HepG2 (cell line): ENCODE data around the gene PISD. TPM values are rescaled to one million over a fixed set of nuclear protein-coding genes. Genes with fewer than 3 reads are reported as not detected.

Source experiments
- AGO1 ChIP-seq: fragments of 200-400 bp; formaldehyde crosslinking; IDR thresholded peaks from 2 replicates; pipeline ENCODE4 v1.6.1; 2017; ENCODE audit warnings: mild to moderate bottlenecking, low read depth, low read length, moderate library complexity; ENCODE audit not compliant: poor library complexity, severe bottlenecking
- BCL6 ChIP-seq: IDR thresholded peaks from 2 replicates; pipeline ENCODE4 v1.6.1; 2016; ENCODE audit warnings: missing genetic modification reagents, missing compliant biosample characterization
- ETV5 ChIP-seq: IDR thresholded peaks from 2 replicates; pipeline ENCODE4 v1.6.1; 2018; ENCODE audit warnings: missing biosample characterization, missing genetic modification reagents, inconsistent platforms, borderline replicate concordance
- GABPB1 ChIP-seq: IDR thresholded peaks from 2 replicates; pipeline ENCODE4 v1.6.1; 2016; ENCODE audit warnings: mild to moderate bottlenecking, missing genetic modification reagents, moderate library complexity, missing compliant biosample characterization
- HMG20A ChIP-seq: IDR thresholded peaks from 2 replicates; pipeline ENCODE4 v1.6.1; 2016; ENCODE audit warnings: borderline replicate concordance
- MBNL3 ChIP-seq: fragments of 250-450 bp; sonication (Bioruptor Pico); conservative IDR thresholded peaks from 2 replicates; pipeline ENCODE4 v1.8.0; 2022; ENCODE audit warnings: mild to moderate bottlenecking, inconsistent platforms
- NFKBIZ ChIP-seq: IDR thresholded peaks from 2 replicates; pipeline ENCODE4 v1.6.1; 2018; ENCODE audit warnings: missing genetic modification reagents, missing compliant biosample characterization
- POLR2A ChIP-seq, 2 experiments: IDR thresholded peaks; 2 replicates each; pipeline ENCODE4 v1.6.1; 2011; ENCODE audit warnings: low read depth in 2 of 2, low read length in 2 of 2, mild to moderate bottlenecking in 1 of 2, moderate library complexity in 1 of 2; ENCODE audit not compliant: insufficient read depth in 1 of 2
- RARG ChIP-seq: sonication (generic); formaldehyde crosslinking; IDR thresholded peaks from 2 replicates; pipeline ENCODE4 v1.4.0; 2020; ENCODE audit warnings: low read depth, mild to moderate bottlenecking, missing genetic modification reagents
- RXRA ChIP-seq: sonication (generic); formaldehyde crosslinking; IDR thresholded peaks from 2 replicates; pipeline ENCODE4 v1.5.1; 2020; ENCODE audit warnings: missing genetic modification reagents
- SOX5 ChIP-seq: IDR thresholded peaks from 2 replicates; pipeline ENCODE4 v1.6.1; 2016; ENCODE audit warnings: borderline replicate concordance
- ZFP36 ChIP-seq: fragments of 150-350 bp; IDR thresholded peaks from 2 replicates; pipeline ENCODE4 v1.6.1; 2018; ENCODE audit warnings: borderline replicate concordance, low read length, low read depth; ENCODE audit not compliant: partially characterized antibody
- ZNF230 ChIP-seq: sonication (generic); formaldehyde crosslinking; IDR thresholded peaks from 2 replicates; pipeline ENCODE4 v1.4.0; 2020; ENCODE audit warnings: mild to moderate bottlenecking, missing genetic modification reagents
- ZNF274 ChIP-seq: sonication (generic); formaldehyde crosslinking; IDR thresholded peaks from 2 replicates; pipeline ENCODE4 v1.5.1; 2020; ENCODE audit warnings: mild to moderate bottlenecking, missing genetic modification reagents
- ZNF614 ChIP-seq: IDR thresholded peaks from 2 replicates; pipeline ENCODE4 v1.6.1; 2018; ENCODE audit warnings: missing biosample characterization, missing genetic modification reagents, inconsistent platforms, borderline replicate concordance
- ZNF800 ChIP-seq: sonication (generic); formaldehyde crosslinking; IDR thresholded peaks from 2 replicates; pipeline ENCODE4 v1.4.0; 2020; ENCODE audit warnings: missing genetic modification reagents
- polyA plus RNA-seq, 8 experiments: library from polyadenylated mRNA; depleted of rRNA in 3 of 8; stranded (reverse) in 7 of 8; unstranded in 1 of 8; fragments of >200 nt; fragmentation: Illumina TruSeq in 4 of 8; extraction: Trizol in 4 of 8; gene quantifications; 2 replicates each; pipeline versions ENCODE4 v1.2.1 to v1.2.3, GENCODE V29; 2011 to 2016; ENCODE audit warnings: low read depth in 4 of 8, missing spikeins in 1 of 8, mixed read lengths in 1 of 8; ENCODE audit not compliant: insufficient read depth in 1 of 8
- total RNA-seq, 5 experiments: library from RNA; depleted of rRNA; stranded (reverse); fragments of >200 nt; fragmentation: Illumina TruSeq; extraction: Trizol; gene quantifications; 2 replicates each; pipeline ENCODE4 v1.2.3, GENCODE V29; 2016; ENCODE audit warnings: low read depth in 1 of 5
- TF ChIP-seq, protein P1 (sequence below): sonication (generic); formaldehyde crosslinking; IDR thresholded peaks from 2 replicates; pipeline ENCODE4 v1.4.0; 2020; ENCODE audit warnings: missing genetic modification reagents
- TF ChIP-seq, protein P2 (sequence below): sonication (generic); formaldehyde crosslinking; IDR thresholded peaks from 2 replicates; pipeline ENCODE4 v1.4.0; 2020; ENCODE audit warnings: missing genetic modification reagents, borderline replicate concordance
- TF ChIP-seq, protein P3 (sequence below): sonication (generic); formaldehyde crosslinking; IDR thresholded peaks from 2 replicates; pipeline ENCODE4 v1.4.0; 2020; ENCODE audit warnings: missing genetic modification reagents

Gene PISD
- total and polyA plus RNA-seq, 2 of the 13 experiments (the other 11 are each of a cell fraction or from before 2014, with no cell fraction given): 30.1 to 47.7 TPM

GRCh38 chr22:31588970-31589675, 72.9 kb downstream of the PISD start (continued):
- peak; percentile 59 to 77 for TF ChIP-seq POLR2A (IDR thresholded peaks at IDR 0.05; ENCODE audit: insufficient read depth in 1 of 2, low read depth in 2 of 2, low read length in 2 of 2)
- TF ChIP-seq BCL6 (CRISPR knock-in tag): peak; percentile 74
- peak; percentile 50; the same call in 1 of the 2 replicates for TF ChIP-seq NFKBIZ (CRISPR knock-in tag)
- peak; percentile 46; the same call in 1 of the 2 replicates for TF ChIP-seq ETV5 (CRISPR knock-in tag)
- no peak for TF ChIP-seq ZFP36
- TF ChIP-seq ZNF230 (CRISPR knock-in tag): no peak
- peak; percentile 21; the same call in 1 of the 2 replicates for TF ChIP-seq GABPB1 (CRISPR knock-in tag)
- no peak for TF ChIP-seq RARG (CRISPR knock-in tag)
- peak; percentile 46; the same call in 1 of the 2 replicates for TF ChIP-seq ZNF614 (CRISPR knock-in tag)
- TF ChIP-seq, protein P1, sequence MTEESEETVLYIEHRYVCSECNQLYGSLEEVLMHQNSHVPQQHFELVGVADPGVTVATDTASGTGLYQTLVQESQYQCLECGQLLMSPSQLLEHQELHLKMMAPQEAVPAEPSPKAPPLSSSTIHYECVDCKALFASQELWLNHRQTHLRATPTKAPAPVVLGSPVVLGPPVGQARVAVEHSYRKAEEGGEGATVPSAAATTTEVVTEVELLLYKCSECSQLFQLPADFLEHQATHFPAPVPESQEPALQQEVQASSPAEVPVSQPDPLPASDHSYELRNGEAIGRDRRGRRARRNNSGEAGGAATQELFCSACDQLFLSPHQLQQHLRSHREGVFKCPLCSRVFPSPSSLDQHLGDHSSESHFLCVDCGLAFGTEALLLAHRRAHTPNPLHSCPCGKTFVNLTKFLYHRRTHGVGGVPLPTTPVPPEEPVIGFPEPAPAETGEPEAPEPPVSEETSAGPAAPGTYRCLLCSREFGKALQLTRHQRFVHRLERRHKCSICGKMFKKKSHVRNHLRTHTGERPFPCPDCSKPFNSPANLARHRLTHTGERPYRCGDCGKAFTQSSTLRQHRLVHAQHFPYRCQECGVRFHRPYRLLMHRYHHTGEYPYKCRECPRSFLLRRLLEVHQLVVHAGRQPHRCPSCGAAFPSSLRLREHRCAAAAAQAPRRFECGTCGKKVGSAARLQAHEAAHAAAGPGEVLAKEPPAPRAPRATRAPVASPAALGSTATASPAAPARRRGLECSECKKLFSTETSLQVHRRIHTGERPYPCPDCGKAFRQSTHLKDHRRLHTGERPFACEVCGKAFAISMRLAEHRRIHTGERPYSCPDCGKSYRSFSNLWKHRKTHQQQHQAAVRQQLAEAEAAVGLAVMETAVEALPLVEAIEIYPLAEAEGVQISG (CRISPR knock-in tag): 0 out of 2 replicates have a peak, but pooled peaks have one; percentile 30
- no peak for TF ChIP-seq AGO1
- peak; percentile 38; the same call in 1 of the 2 replicates for TF ChIP-seq RXRA (CRISPR knock-in tag)
- TF ChIP-seq, protein P2, sequence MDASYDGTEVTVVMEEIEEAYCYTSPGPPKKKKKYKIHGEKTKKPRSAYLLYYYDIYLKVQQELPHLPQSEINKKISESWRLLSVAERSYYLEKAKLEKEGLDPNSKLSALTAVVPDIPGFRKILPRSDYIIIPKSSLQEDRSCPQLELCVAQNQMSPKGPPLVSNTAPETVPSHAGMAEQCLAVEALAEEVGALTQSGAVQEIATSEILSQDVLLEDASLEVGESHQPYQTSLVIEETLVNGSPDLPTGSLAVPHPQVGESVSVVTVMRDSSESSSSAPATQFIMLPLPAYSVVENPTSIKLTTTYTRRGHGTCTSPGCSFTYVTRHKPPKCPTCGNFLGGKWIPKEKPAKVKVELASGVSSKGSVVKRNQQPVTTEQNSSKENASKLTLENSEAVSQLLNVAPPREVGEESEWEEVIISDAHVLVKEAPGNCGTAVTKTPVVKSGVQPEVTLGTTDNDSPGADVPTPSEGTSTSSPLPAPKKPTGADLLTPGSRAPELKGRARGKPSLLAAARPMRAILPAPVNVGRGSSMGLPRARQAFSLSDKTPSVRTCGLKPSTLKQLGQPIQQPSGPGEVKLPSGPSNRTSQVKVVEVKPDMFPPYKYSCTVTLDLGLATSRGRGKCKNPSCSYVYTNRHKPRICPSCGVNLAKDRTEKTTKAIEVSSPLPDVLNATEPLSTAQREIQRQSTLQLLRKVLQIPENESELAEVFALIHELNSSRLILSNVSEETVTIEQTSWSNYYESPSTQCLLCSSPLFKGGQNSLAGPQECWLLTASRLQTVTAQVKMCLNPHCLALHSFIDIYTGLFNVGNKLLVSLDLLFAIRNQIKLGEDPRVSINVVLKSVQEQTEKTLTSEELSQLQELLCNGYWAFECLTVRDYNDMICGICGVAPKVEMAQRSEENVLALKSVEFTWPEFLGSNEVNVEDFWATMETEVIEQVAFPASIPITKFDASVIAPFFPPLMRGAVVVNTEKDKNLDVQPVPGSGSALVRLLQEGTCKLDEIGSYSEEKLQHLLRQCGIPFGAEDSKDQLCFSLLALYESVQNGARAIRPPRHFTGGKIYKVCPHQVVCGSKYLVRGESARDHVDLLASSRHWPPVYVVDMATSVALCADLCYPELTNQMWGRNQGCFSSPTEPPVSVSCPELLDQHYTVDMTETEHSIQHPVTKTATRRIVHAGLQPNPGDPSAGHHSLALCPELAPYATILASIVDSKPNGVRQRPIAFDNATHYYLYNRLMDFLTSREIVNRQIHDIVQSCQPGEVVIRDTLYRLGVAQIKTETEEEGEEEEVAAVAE (CRISPR knock-in tag): no peak
- TF ChIP-seq, protein P3, sequence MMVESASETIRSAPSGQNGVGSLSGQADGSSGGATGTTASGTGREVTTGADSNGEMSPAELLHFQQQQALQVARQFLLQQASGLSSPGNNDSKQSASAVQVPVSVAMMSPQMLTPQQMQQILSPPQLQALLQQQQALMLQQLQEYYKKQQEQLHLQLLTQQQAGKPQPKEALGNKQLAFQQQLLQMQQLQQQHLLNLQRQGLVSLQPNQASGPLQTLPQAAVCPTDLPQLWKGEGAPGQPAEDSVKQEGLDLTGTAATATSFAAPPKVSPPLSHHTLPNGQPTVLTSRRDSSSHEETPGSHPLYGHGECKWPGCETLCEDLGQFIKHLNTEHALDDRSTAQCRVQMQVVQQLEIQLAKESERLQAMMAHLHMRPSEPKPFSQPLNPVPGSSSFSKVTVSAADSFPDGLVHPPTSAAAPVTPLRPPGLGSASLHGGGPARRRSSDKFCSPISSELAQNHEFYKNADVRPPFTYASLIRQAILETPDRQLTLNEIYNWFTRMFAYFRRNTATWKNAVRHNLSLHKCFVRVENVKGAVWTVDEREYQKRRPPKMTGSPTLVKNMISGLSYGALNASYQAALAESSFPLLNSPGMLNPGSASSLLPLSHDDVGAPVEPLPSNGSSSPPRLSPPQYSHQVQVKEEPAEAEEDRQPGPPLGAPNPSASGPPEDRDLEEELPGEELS (CRISPR knock-in tag): 0 out of 2 replicates have a peak, but pooled peaks have one; percentile 21
- TF ChIP-seq ZNF800 (CRISPR knock-in tag): peak; percentile 44; the same call in 1 of the 2 replicates
- TF ChIP-seq HMG20A (CRISPR knock-in tag): no peak
- peak; percentile 70 for TF ChIP-seq SOX5 (CRISPR knock-in tag)
- TF ChIP-seq ZNF274 (CRISPR knock-in tag): no peak
- TF ChIP-seq MBNL3 (CRISPR knock-in tag): no peak
